IMR-90 (cell line): ENCODE data around the gene NOXRED1.

ENCODE experiments used
- FOS ChIP-seq: fragments of 150-350 bp; IDR thresholded peaks from 2 replicates; pipeline ENCODE4 v1.6.1; 2016; ENCODE audit warnings: low read depth, low read length
- MAFK ChIP-seq: IDR thresholded peaks from 2 replicates; pipeline ENCODE4 v1.6.1; 2012; ENCODE audit warnings: low read depth, low read length, improper control_type of control experiment
- POLR2A ChIP-seq: IDR thresholded peaks from 2 replicates; pipeline ENCODE4 v1.6.1; 2012; ENCODE audit warnings: mild to moderate bottlenecking, low read depth, low read length
- RAD21 ChIP-seq: IDR thresholded peaks from 2 replicates; pipeline ENCODE4 v1.6.1; 2012; ENCODE audit warnings: low read length, improper control_type of control experiment
- TF ChIP-seq, protein P1 (sequence below): conservative IDR thresholded peaks from 2 replicates; pipeline ENCODE4 v1.5.1; 2012; ENCODE audit warnings: mild to moderate bottlenecking, low read depth, low read length, improper control_type of control experiment

GRCh38 chr14:77467801-77468200 lies 44.5 kb upstream of the NOXRED1 start:
- TF ChIP-seq POLR2A (no peak), RAD21 (no peak), FOS (no peak), MAFK (no peak)
- TF ChIP-seq, protein P1, sequence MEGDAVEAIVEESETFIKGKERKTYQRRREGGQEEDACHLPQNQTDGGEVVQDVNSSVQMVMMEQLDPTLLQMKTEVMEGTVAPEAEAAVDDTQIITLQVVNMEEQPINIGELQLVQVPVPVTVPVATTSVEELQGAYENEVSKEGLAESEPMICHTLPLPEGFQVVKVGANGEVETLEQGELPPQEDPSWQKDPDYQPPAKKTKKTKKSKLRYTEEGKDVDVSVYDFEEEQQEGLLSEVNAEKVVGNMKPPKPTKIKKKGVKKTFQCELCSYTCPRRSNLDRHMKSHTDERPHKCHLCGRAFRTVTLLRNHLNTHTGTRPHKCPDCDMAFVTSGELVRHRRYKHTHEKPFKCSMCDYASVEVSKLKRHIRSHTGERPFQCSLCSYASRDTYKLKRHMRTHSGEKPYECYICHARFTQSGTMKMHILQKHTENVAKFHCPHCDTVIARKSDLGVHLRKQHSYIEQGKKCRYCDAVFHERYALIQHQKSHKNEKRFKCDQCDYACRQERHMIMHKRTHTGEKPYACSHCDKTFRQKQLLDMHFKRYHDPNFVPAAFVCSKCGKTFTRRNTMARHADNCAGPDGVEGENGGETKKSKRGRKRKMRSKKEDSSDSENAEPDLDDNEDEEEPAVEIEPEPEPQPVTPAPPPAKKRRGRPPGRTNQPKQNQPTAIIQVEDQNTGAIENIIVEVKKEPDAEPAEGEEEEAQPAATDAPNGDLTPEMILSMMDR: no peak
